Smooth muscle cell (in vitro differentiated cells): ENCODE results near the gene TOP1. TPM values are rescaled to one million over a fixed set of nuclear protein-coding genes. Genes with fewer than 3 reads are reported as not detected.

Experiments used
- DNase-seq: peaks from one replicate; lab custom pipeline; 2025; ENCODE audit not compliant: unreplicated experiment; lab: John Stamatoyannopoulos, UW
- H2AFZ ChIP-seq: fragments of 200-600 bp; sonication (generic); 2 replicates; pipeline ENCODE4 v1.6.0; 2016; ENCODE audit warnings: antibody characterized with exemption, low read depth, mild to moderate bottlenecking
- H3F3A ChIP-seq: fragments of 200-600 bp; sonication (generic); 2 replicates; pipeline ENCODE4 v1.6.0; 2017; ENCODE audit warnings: antibody characterized with exemption, low read depth
- H3K27ac ChIP-seq: fragments of 200-600 bp; sonication (generic); 2 replicates; pipeline ENCODE4 v1.5.1; 2016; ENCODE audit warnings: low read depth, mild to moderate bottlenecking
- H3K27me3 ChIP-seq: fragments of 200-600 bp; sonication (generic); 2 replicates; pipeline ENCODE4 v1.6.1; 2016; ENCODE audit warnings: low read depth, mild to moderate bottlenecking
- H3K36me3 ChIP-seq: fragments of 200-600 bp; sonication (generic); 2 replicates; pipeline ENCODE4 v1.5.1; 2016; ENCODE audit warnings: low read depth
- H3K4me1 ChIP-seq: fragments of 200-600 bp; sonication (generic); 2 replicates; pipeline ENCODE4 v1.5.1; 2016; ENCODE audit warnings: low read depth
- H3K4me2 ChIP-seq: fragments of 200-600 bp; sonication (generic); 2 replicates; pipeline ENCODE4 v1.6.0; 2016; ENCODE audit warnings: mild to moderate bottlenecking
- H3K4me3 ChIP-seq: fragments of 200-600 bp; sonication (generic); 2 replicates; pipeline ENCODE4 v1.5.1; 2016; ENCODE audit warnings: mild to moderate bottlenecking
- H3K79me2 ChIP-seq: fragments of 200-600 bp; sonication (generic); 2 replicates; pipeline ENCODE4 v1.6.0; 2016; ENCODE audit warnings: low read depth, mild to moderate bottlenecking
- H3K9ac ChIP-seq: fragments of 200-600 bp; sonication (generic); 2 replicates; pipeline ENCODE4 v1.6.0; 2016; ENCODE audit warnings: low read depth
- H3K9me3 ChIP-seq: fragments of 200-600 bp; sonication (generic); replicated peaks from 2 replicates; pipeline ENCODE4 v1.5.1; 2016; ENCODE audit warnings: low read depth
- H4K20me1 ChIP-seq: fragments of 200-600 bp; sonication (generic); 2 replicates; pipeline ENCODE4 v1.6.0; 2016; ENCODE audit warnings: low read depth
- CTCF ChIP-seq: fragments of 200-600 bp; sonication (generic); IDR thresholded peaks from 2 replicates; pipeline ENCODE4 v1.5.1; 2017; ENCODE audit warnings: borderline replicate concordance, mild to moderate bottlenecking, antibody characterized with exemption; ENCODE audit not compliant: insufficient read depth, poor library complexity, severe bottlenecking
- WGBS: methylation state at CpG from one replicate; pipeline ENCODE4 v1.1.7; 2016; ENCODE audit warnings: low lambda C conversion rate; 5-methylcytosine and 5-hydroxymethylcytosine counted together
- polyA plus RNA-seq: library from polyadenylated mRNA; unstranded; fragments of >200 nt; fragmentation: Nextera tagmentation; extraction: Ambion mirVana; gene quantifications from 2 replicates; pipeline ENCODE4 v1.2.1, GENCODE V29; 2016
- total RNA-seq: library from RNA; depleted of rRNA; stranded (reverse); fragments of >200 nt; gene quantifications from 2 replicates; pipeline ENCODE4 v1.2.3, GENCODE V29; 2014

The TOP1 gene
- total and polyA plus RNA-seq, 2 experiments from 2014 or later = 17.0 to 28.6 TPM

GRCh38 chr20:41135187-41135887 is 106.7 kb downstream of the TOP1 start:
- peaks cover 11% of the 10 kb centered on the region for H3K4me1 ChIP-seq
- no peaks in the 10 kb centered on the region for H3K9me3 ChIP-seq
- H2AFZ ChIP-seq = no peak overlapping the region
- no peaks in the 10 kb centered on the region for H3K27me3 ChIP-seq
- H3K9ac ChIP-seq = no peak overlapping the region
- H4K20me1 ChIP-seq = peaks cover 24% of the 10 kb centered on the region
- peak; percentile 61 for TF ChIP-seq CTCF
- H3K27ac ChIP-seq = no peak overlapping the region
- WGBS = 40% methylated on average over 13 of the region's 13 CpGs
- peaks cover 29% of the 10 kb centered on the region for H3K79me2 ChIP-seq
- H3K4me2 ChIP-seq = no peak overlapping the region
- H3K4me3 ChIP-seq = no peak overlapping the region
- DNase-seq = no peak
- no peaks in the 10 kb centered on the region for H3K36me3 ChIP-seq
- peaks cover 7% of the 10 kb centered on the region for H3F3A ChIP-seq

GRCh38 chr20:41135888-41136679 is 107.5 kb downstream of the TOP1 start:
- peaks cover 37% of the 10 kb centered on the region for H3K79me2 ChIP-seq
- 42% methylated on average over 22 of the region's 23 CpGs for WGBS
- peaks cover 7% of the 10 kb centered on the region for H3F3A ChIP-seq
- H3K4me3 ChIP-seq = peak overlapping the region; percentile 96
- DNase-seq = no peak
- H3K27ac ChIP-seq = peak overlapping the region; percentile 92
- no peaks in the 10 kb centered on the region for H3K9me3 ChIP-seq
- peak overlapping the region; percentile 91 for H3K4me2 ChIP-seq
- H4K20me1 ChIP-seq = peaks cover 32% of the 10 kb centered on the region
- H3K36me3 ChIP-seq = no peaks in the 10 kb centered on the region
- H3K27me3 ChIP-seq = no peaks in the 10 kb centered on the region
- peak overlapping the region; percentile 92 for H3K9ac ChIP-seq
- peaks cover 16% of the 10 kb centered on the region for H3K4me1 ChIP-seq
- no peak overlapping the region for H2AFZ ChIP-seq
- TF ChIP-seq CTCF = no peak

GRCh38 chr20:41136680-41137613 is 108.3 kb downstream of the TOP1 start, which contains the start of gene PLCG1:
Gene PLCG1 (plus strand): TSS chr20:41137543. CDS start chr20:41137642, 99 bp downstream.
- Histone ChIP-seq H3K36me3 (no peaks in the 10 kb centered on the region), H3K27me3 (no peaks in the 10 kb centered on the region), H3K9ac (peak within 1 kb of the TSS; percentile 92), H2AFZ (peak within 1 kb of the TSS; percentile 63), H3K9me3 (no peaks in the 10 kb centered on the region), H3K27ac (peak within 1 kb of the TSS; percentile 92), H3K4me1 (peaks cover 16% of the 10 kb centered on the region), H3K4me2 (peak within 1 kb of the TSS; percentile 91), H3K4me3 (peak within 1 kb of the TSS; percentile 96), H4K20me1 (peaks cover 40% of the 10 kb centered on the region), H3K79me2 (peaks cover 45% of the 10 kb centered on the region), H3F3A (peaks cover 7% of the 10 kb centered on the region)
- DNase-seq = peak; percentile 94
- WGBS = under 1% methylated on average over 61 of the region's 121 CpGs
- TF ChIP-seq CTCF = no peak
